ENCODE results near the gene PTPRN2. TPM values are rescaled to one million over a fixed set of nuclear protein-coding genes. Genes with fewer than 3 reads are reported as not detected.

PTPRN2 gene
- total RNA-seq, 5 donors from 2014 or later (not counting 1 experiment from before 2014, with no cell fraction given) = 0.60 to 1.7 (median 0.82) TPM

DNA sequence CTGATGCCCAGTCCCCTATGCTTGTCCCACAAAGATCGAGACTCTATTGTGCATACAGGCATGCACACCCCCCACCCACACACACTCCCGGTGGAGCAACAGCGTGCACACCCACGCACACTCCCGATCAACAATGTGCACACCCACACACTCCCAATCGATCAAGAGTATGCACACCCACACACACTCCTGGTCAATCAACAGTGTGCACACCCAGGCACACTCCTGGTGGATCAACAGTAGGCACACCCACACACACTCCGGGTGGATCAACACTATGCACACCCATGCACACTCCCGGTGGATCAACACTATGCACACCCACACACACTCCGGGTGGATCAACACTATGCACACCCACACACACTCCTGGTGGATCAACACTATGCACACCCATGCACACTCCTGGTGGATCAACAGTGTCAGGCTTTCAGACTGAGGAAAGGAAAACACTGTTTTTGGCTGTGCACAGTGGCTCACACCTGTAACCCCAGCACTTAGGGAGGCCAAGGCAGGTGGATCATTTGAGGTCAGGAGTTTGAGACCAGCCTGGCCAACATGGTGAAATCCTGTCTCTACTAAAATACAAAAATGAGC lies 118.8 kb downstream of the PTPRN2 start:
- Histone ChIP-seq H3K4me3 (ENCODE audit: control insufficient read depth in 1 of 2, extremely low read depth in 1 of 2, low read length in 1 of 2) (no peak overlapping the region), H3K27me3 (replicated peaks in 1 of 2; ENCODE audit: control insufficient read depth in 2 of 2, extremely low read depth in 1 of 2, insufficient read depth in 2 of 2, low read length in 1 of 2) (peaks cover 0 to 7% of the 10 kb centered on the region in 2 experiments), H3K9me3 (no peaks in the 10 kb centered on the region), H3K36me3 (ENCODE audit: control insufficient read depth in 2 of 2, extremely low read depth in 1 of 2, insufficient read depth in 1 of 2, low read length in 1 of 2) (no peaks in the 10 kb centered on the region), H3K27ac (ENCODE audit: low read length) (no peak overlapping the region), H3K4me1 (ENCODE audit: control insufficient read depth in 1 of 2, extremely low read depth in 1 of 2, insufficient read depth in 2 of 2, low read length in 2 of 2) (no peaks in the 10 kb centered on the region)
- Mint-ChIP-seq H3K4me1 (no peaks in the 10 kb centered on the region), H3K4me3 (no peak overlapping the region), H3K9me3 (peaks cover 0 to 8% (median 5%) of the 10 kb centered on the region in 3 donors), H3K36me3 (no peaks in the 10 kb centered on the region), H3K27me3 (peaks cover 14 to 19% of the 10 kb centered on the region in 2 donors), H3K27ac (no peak overlapping the region)
- POLR2A ChIA-PET = no interaction called here
- WGBS (ENCODE audit: insufficient coverage) = 69% methylated on average over 9 of the region's 9 CpGs
- DNase-seq (no peak), ATAC-seq (replicated peaks in 1 of 4) (no peak)
- CTCF ChIA-PET = no interaction called here

DNA sequence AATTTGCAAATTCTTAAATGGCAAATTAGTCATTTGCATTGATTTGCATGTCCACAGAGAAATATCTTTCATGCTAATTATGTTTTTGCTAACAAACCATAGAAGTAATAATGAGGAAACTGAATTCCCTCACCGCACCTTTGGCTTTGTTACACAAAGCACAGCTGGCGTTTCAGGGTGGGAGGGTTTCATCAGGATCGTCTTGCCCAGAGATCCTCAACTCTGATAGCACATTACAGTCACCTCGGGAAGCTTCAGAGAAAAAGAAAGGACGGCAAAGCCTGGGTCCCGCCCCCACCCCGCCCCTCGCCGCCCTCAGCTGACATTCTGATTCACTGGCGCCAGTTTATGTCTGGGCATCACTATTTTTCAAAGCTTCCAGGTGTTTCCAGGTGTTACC lies 119.4 kb downstream of the PTPRN2 start:
- Mint-ChIP-seq H3K4me1 (no peaks in the 10 kb centered on the region), H3K36me3 (no peaks in the 10 kb centered on the region)
- 11% methylated on average over 7 of the region's 10 CpGs for WGBS (ENCODE audit: insufficient coverage)

DNA sequence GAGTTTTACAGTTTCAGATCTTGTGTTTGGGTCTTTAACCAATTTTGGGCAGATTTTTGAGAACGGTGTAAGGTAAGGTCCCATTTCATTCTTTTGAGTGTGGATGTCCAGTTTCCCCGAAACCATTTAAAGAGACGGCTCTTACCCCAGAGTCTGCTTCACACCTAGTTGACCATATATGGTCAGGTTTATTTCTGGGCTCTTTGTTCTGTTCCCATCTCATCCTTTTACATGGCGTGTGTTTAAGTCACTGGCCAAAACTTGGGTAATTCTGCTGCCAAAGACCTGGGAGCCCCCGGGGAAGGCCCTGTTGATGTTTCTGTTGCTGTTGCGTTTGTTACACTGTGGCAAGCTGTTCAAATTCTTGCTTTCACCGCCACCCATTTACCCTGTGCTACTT lies 120.1 kb downstream of the PTPRN2 start:
- DNase-seq (no peak), ATAC-seq (replicated peaks in 1 of 4) (no peak)
- H3K36me3 Mint-ChIP-seq = no peaks in the 10 kb centered on the region
- peaks cover 14% of the 10 kb centered on the region in 2 donors for H3K27me3 Mint-ChIP-seq
- CTCF ChIA-PET = no interaction called here
- peaks cover 4 to 15% (median 9%) of the 10 kb centered on the region in 3 donors for H3K9me3 Mint-ChIP-seq
- Histone ChIP-seq H3K4me3 (ENCODE audit: control insufficient read depth in 1 of 2, extremely low read depth in 1 of 2, low read length in 1 of 2) (no peak overlapping the region), H3K4me1 (ENCODE audit: control insufficient read depth in 1 of 2, extremely low read depth in 1 of 2, insufficient read depth in 2 of 2, low read length in 2 of 2) (no peaks in the 10 kb centered on the region), H3K27ac (ENCODE audit: low read length) (no peak overlapping the region), H3K36me3 (ENCODE audit: control insufficient read depth in 2 of 2, extremely low read depth in 1 of 2, insufficient read depth in 1 of 2, low read length in 1 of 2) (no peaks in the 10 kb centered on the region), H3K27me3 (replicated peaks in 1 of 2; ENCODE audit: control insufficient read depth in 2 of 2, extremely low read depth in 1 of 2, insufficient read depth in 2 of 2, low read length in 1 of 2) (peaks cover 0 to 7% of the 10 kb centered on the region in 2 experiments), H3K9me3 (no peaks in the 10 kb centered on the region)
- 50% methylated on average over 3 of the region's 7 CpGs for WGBS (ENCODE audit: insufficient coverage)
- no peak overlapping the region for H3K4me3 Mint-ChIP-seq
- POLR2A ChIA-PET = no interaction called here
- H3K27ac Mint-ChIP-seq = no peak overlapping the region
- H3K4me1 Mint-ChIP-seq = no peaks in the 10 kb centered on the region

More for the DNA sequence above, 119.4 kb downstream of the PTPRN2 start:
- H3K27ac Mint-ChIP-seq = no peak overlapping the region
- H3K4me1 ChIP-seq (ENCODE audit: control insufficient read depth in 1 of 2, extremely low read depth in 1 of 2, insufficient read depth in 2 of 2, low read length in 2 of 2) = no peaks in the 10 kb centered on the region
- H3K36me3 ChIP-seq (ENCODE audit: control insufficient read depth in 2 of 2, extremely low read depth in 1 of 2, insufficient read depth in 1 of 2, low read length in 1 of 2) = no peaks in the 10 kb centered on the region
- ChIA-PET POLR2A (no interaction called here), CTCF (no interaction called here)
- H3K27me3 Mint-ChIP-seq = peaks cover 14 to 15% of the 10 kb centered on the region in 2 donors
- no peak for DNase-seq
- ATAC-seq (replicated peaks in 1 of 4) = no peak
- H3K27ac ChIP-seq (ENCODE audit: low read length) = no peak overlapping the region
- H3K9me3 Mint-ChIP-seq = peaks cover 3 to 13% (median 9%) of the 10 kb centered on the region in 3 donors
- H3K27me3 ChIP-seq (replicated peaks in 1 of 2; ENCODE audit: control insufficient read depth in 2 of 2, extremely low read depth in 1 of 2, insufficient read depth in 2 of 2, low read length in 1 of 2) = peaks cover 0 to 7% of the 10 kb centered on the region in 2 experiments
- H3K9me3 ChIP-seq = no peaks in the 10 kb centered on the region
- H3K4me3 Mint-ChIP-seq = no peak overlapping the region
- no peak overlapping the region for H3K4me3 ChIP-seq (ENCODE audit: control insufficient read depth in 1 of 2, extremely low read depth in 1 of 2, low read length in 1 of 2)

DNA sequence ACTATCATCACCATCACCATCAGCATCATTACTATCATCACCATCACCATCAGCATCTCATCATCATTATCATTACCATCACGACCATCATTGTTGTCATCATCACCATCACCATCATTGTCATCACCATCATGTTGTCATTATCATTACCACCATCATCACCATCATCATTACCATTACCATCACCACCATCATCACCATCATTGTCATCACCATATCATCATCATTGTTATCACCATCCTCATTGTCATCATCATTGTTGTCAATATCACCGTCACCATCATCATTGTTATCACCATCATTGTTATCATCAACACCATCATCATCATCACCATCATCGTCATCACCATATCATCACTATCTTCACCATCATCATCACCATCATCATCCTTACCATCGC lies 124.3 kb downstream of the PTPRN2 start:
- Histone ChIP-seq H3K4me1 (ENCODE audit: control insufficient read depth in 1 of 2, extremely low read depth in 1 of 2, insufficient read depth in 2 of 2, low read length in 2 of 2) (no peaks in the 10 kb centered on the region), H3K27me3 (replicated peaks in 1 of 2; ENCODE audit: control insufficient read depth in 2 of 2, extremely low read depth in 1 of 2, insufficient read depth in 2 of 2, low read length in 1 of 2) (peaks cover 0 to 4% of the 10 kb centered on the region in 2 experiments), H3K27ac (ENCODE audit: low read length) (no peak overlapping the region), H3K36me3 (ENCODE audit: control insufficient read depth in 2 of 2, extremely low read depth in 1 of 2, insufficient read depth in 1 of 2, low read length in 1 of 2) (no peaks in the 10 kb centered on the region), H3K9me3 (no peaks in the 10 kb centered on the region), H3K4me3 (ENCODE audit: control insufficient read depth in 1 of 2, extremely low read depth in 1 of 2, low read length in 1 of 2) (no peak overlapping the region)
- no peak overlapping the region for H3K4me3 Mint-ChIP-seq
- no peak for DNase-seq
- ChIA-PET POLR2A (no interaction called here), CTCF (no interaction called here)
- no peak overlapping the region for H3K27ac Mint-ChIP-seq
- ATAC-seq (replicated peaks in 1 of 4) = no peak
- peaks cover 4 to 15% (median 9%) of the 10 kb centered on the region in 3 donors for H3K9me3 Mint-ChIP-seq
- no peaks in the 10 kb centered on the region for H3K27me3 Mint-ChIP-seq
- no peaks in the 10 kb centered on the region for H3K4me1 Mint-ChIP-seq
- no peaks in the 10 kb centered on the region for H3K36me3 Mint-ChIP-seq
- 79% methylated on average over 3 of the region's 4 CpGs for WGBS (ENCODE audit: insufficient coverage)

DNA sequence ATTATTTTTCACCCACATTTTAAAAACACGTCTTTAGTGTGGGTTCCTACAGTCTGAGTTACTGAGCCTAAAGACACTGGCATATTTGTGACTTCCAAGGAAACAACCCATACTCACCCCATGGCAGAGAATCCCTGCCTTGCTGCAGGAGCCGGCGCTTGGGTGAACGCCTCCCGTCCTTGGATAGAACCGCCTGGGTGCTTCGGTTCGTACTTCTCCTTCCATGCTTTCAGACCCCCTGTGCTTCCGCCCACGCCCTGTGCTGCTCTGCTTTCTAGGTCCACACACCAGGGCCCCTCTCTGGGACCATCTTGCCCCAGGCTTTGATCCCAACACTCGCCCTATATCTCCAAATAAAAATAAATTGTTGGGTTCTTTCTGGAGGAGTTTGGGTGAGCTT lies 125.8 kb downstream of the PTPRN2 start:
- ChIA-PET CTCF (no interaction called here), POLR2A (no interaction called here)
- no peak for DNase-seq
- Mint-ChIP-seq H3K27me3 (no peaks in the 10 kb centered on the region), H3K4me1 (no peaks in the 10 kb centered on the region), H3K9me3 (peaks cover 4 to 15% (median 11%) of the 10 kb centered on the region in 3 donors), H3K4me3 (no peak overlapping the region), H3K27ac (no peak overlapping the region), H3K36me3 (no peaks in the 10 kb centered on the region)
- Histone ChIP-seq H3K27me3 (replicated peaks in 1 of 2; ENCODE audit: control insufficient read depth in 2 of 2, extremely low read depth in 1 of 2, insufficient read depth in 2 of 2, low read length in 1 of 2) (peaks cover 0 to 11% of the 10 kb centered on the region in 2 experiments), H3K4me1 (ENCODE audit: control insufficient read depth in 1 of 2, extremely low read depth in 1 of 2, insufficient read depth in 2 of 2, low read length in 2 of 2) (no peaks in the 10 kb centered on the region), H3K9me3 (no peaks in the 10 kb centered on the region), H3K27ac (ENCODE audit: low read length) (no peak overlapping the region), H3K4me3 (ENCODE audit: control insufficient read depth in 1 of 2, extremely low read depth in 1 of 2, low read length in 1 of 2) (no peak overlapping the region), H3K36me3 (ENCODE audit: control insufficient read depth in 2 of 2, extremely low read depth in 1 of 2, insufficient read depth in 1 of 2, low read length in 1 of 2) (no peaks in the 10 kb centered on the region)
- WGBS (ENCODE audit: insufficient coverage) = 97% methylated on average over 8 of the region's 11 CpGs
- no peak for ATAC-seq (replicated peaks in 1 of 4)

DNA sequence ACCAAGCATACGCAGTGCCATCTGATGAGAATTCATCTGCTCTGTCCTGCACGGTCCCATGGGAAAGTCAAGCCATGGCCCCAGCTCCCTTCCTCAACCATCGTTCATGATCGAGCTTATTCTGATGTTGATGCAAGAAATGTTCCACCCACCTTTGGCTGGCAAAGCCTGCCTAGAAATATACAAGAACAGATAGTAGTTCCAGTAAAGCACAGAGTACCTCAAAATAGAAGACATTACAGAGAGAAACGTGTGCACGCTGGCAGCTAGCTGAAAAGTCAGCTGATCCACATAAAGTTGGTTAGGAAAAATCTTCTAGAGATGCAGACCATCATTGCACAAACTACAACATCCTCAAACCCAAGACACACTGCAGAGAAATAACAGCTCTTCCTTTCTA lies 127.0 kb downstream of the PTPRN2 start:
- ChIA-PET CTCF (no interaction called here), POLR2A (no interaction called here)
- no peaks in the 10 kb centered on the region for H3K4me1 Mint-ChIP-seq
- peaks cover 4 to 15% (median 14%) of the 10 kb centered on the region in 3 donors for H3K9me3 Mint-ChIP-seq
- Histone ChIP-seq H3K4me3 (ENCODE audit: control insufficient read depth in 1 of 2, extremely low read depth in 1 of 2, low read length in 1 of 2) (no peak overlapping the region), H3K27ac (ENCODE audit: low read length) (no peak overlapping the region), H3K4me1 (ENCODE audit: control insufficient read depth in 1 of 2, extremely low read depth in 1 of 2, insufficient read depth in 2 of 2, low read length in 2 of 2) (no peaks in the 10 kb centered on the region), H3K27me3 (replicated peaks in 1 of 2; ENCODE audit: control insufficient read depth in 2 of 2, extremely low read depth in 1 of 2, insufficient read depth in 2 of 2, low read length in 1 of 2) (peaks cover 0 to 11% of the 10 kb centered on the region in 2 experiments), H3K36me3 (ENCODE audit: control insufficient read depth in 2 of 2, extremely low read depth in 1 of 2, insufficient read depth in 1 of 2, low read length in 1 of 2) (no peaks in the 10 kb centered on the region), H3K9me3 (no peaks in the 10 kb centered on the region)
- DNase-seq (no peak), ATAC-seq (replicated peaks in 1 of 4) (no peak)
- peaks cover 0 to 3% of the 10 kb centered on the region in 2 donors for H3K27me3 Mint-ChIP-seq
- WGBS (ENCODE audit: insufficient coverage) = 100% methylated on average over 3 of the region's 6 CpGs
- H3K36me3 Mint-ChIP-seq = no peaks in the 10 kb centered on the region
- no peak overlapping the region for H3K27ac Mint-ChIP-seq
- no peak overlapping the region for H3K4me3 Mint-ChIP-seq
